GM12872 (cell line): ENCODE data around the gene DAAM1.

Experiments
- TF ChIP-seq, protein P1 (sequence below): IDR thresholded peaks from 3 replicates; pipeline ENCODE4 v1.5.1; 2011; ENCODE audit warnings: low read depth, mild to moderate bottlenecking, low read length, moderate library complexity; ENCODE audit not compliant: insufficient read depth

Gene DAAM1

GRCh38 chr14:59254911-59255545 lies 66.6 kb downstream of the DAAM1 start:
- TF ChIP-seq, protein P1, sequence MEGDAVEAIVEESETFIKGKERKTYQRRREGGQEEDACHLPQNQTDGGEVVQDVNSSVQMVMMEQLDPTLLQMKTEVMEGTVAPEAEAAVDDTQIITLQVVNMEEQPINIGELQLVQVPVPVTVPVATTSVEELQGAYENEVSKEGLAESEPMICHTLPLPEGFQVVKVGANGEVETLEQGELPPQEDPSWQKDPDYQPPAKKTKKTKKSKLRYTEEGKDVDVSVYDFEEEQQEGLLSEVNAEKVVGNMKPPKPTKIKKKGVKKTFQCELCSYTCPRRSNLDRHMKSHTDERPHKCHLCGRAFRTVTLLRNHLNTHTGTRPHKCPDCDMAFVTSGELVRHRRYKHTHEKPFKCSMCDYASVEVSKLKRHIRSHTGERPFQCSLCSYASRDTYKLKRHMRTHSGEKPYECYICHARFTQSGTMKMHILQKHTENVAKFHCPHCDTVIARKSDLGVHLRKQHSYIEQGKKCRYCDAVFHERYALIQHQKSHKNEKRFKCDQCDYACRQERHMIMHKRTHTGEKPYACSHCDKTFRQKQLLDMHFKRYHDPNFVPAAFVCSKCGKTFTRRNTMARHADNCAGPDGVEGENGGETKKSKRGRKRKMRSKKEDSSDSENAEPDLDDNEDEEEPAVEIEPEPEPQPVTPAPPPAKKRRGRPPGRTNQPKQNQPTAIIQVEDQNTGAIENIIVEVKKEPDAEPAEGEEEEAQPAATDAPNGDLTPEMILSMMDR: no peak

DNA sequence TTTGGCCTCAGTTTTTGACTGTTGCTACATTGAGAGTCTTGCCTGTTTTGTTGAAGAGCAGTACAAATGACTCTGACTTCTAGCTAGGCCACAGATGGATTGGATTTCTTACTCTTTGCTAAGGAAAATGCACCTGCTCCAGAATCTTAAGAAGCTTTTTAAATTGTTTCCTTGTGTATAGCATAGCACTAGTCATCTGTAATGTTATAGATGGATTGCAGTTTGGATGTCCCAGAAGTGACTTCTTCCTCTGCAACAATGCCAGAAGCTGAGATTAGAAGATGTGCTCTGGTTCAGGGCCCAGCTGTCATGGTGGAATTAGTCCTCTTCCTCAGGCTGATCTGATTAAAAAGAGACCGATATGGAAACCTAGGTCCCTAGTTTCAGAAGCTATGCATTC lies 67.9 kb downstream of the DAAM1 start:
- TF ChIP-seq, protein P1: no peak

DNA sequence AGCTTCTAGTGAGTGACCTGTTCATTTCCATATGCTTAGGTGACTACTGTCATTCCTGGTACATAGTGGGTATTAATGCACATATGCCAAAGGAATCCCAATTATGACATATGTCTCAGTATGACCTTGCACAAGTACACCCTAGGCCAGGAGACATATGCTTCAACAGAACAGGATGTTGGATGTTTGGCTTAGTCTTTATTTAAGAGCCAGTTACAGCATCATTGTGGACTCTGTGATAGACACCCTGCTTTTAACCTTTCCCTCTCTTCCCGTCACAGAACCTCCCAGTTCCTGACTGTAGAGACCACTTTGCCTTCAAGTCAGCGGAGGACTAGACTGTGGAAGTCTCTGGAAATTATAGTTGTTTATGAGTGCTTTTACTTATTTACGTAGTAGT lies 72.9 kb downstream of the DAAM1 start:
- TF ChIP-seq, protein P1: no peak

DNA sequence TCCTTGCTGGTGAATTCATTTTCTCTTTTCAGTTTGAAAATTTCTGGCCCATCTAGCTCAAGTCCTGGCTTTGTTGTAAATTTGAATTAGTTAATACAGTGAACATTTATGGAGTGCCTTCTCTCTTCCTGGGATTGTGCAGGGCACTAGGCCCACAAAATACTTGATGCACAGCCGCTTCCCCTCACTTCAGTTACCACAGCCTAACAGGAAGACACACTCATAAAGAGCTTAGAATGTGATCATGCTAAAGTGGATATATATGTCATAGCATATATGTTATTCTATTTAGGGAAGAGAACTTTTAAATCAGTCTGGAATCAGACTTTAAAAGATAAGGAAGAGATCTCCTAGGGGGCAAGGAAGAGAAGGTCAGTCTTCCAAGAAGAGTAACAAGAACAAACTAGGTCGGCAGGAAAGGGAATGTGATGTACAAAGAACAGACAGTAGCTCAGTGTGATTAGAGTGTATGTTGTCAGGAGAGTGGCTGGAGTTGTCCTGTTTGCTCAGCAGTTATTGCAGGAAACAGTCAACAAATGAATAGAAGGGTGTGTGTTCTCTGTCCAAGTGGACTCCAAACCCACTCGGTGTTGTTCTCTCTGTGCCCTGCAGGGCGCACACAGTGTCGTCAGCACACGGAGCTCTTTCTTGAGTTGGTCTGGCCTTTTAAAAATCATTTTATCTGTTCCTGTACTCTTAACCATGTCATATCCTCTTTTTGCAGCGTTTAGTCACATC lies 74.4 kb downstream of the DAAM1 start:
- TF ChIP-seq, protein P1: peak; percentile 41; the same call in 1 of the 3 replicates

- TF ChIP-seq, protein P1: no peak
Observed at GRCh38 chr14:59265808-59266207, 77.3 kb downstream of the DAAM1 start.

DNA sequence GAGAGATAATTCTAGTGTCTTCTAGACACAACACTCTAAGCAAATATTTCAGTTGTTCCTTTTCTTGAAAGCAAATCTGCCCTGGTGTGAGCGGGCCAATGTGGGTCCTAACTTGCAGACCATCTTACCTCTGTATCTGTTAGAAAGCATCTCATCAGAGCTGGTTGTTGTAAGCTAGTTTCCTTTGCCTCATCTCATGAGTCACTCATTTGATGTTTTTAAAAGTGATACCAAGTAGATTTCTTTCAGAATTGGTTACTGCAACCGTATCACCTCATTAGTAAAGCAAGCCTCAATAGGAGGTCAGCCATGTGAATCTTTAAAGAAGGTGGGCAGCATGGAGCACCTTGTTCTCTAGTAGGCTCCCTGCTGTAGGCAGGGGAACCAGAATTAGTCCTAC lies 78.6 kb downstream of the DAAM1 start:
- TF ChIP-seq, protein P1: no peak

- TF ChIP-seq, protein P1: no peak
Observed at GRCh38 chr14:59268011-59268410, 79.5 kb downstream of the DAAM1 start.
